NT2/D1 (cell line): ENCODE data around the gene ARHGAP12.

Experiments used
- DNase-seq: peaks from one replicate; pipeline ENCODE4 v3.0.0-alpha.2; 2011; ENCODE audit warnings: low read depth, low spot score
- H3K27me3 ChIP-seq: 2 replicates; pipeline ENCODE4 v1.6.0; 2011; ENCODE audit warnings: mild to moderate bottlenecking; ENCODE audit not compliant: insufficient read length, insufficient read depth
- H3K36me3 ChIP-seq: 2 replicates; pipeline ENCODE4 v1.6.1; 2011; ENCODE audit warnings: mild to moderate bottlenecking, low read length, mixed read lengths; ENCODE audit not compliant: insufficient read depth, insufficient read length
- H3K4me1 ChIP-seq: 2 replicates; pipeline ENCODE4 v1.5.1; 2011; ENCODE audit not compliant: insufficient read depth, insufficient read length
- H3K4me3 ChIP-seq: 2 replicates; pipeline ENCODE4 v1.5.1; 2011; ENCODE audit warnings: low read depth; ENCODE audit not compliant: insufficient read length
- H3K9ac ChIP-seq: 2 replicates; pipeline ENCODE4 v1.6.0; 2011; ENCODE audit warnings: low read depth; ENCODE audit not compliant: insufficient read length
- H3K9me3 ChIP-seq: 2 replicates; pipeline ENCODE4 v1.5.1; 2011; ENCODE audit warnings: mild to moderate bottlenecking, low read length; ENCODE audit not compliant: insufficient read depth
- SUZ12 ChIP-seq: IDR thresholded peaks from 2 replicates; pipeline ENCODE4 v1.6.1; 2011; ENCODE audit not compliant: insufficient read length, insufficient read depth; ENCODE audit errors: extremely low read depth
- YY1 ChIP-seq: IDR thresholded peaks from 2 replicates; pipeline ENCODE4 v1.6.1; 2011; ENCODE audit not compliant: insufficient read length, insufficient read depth
- ZNF274 ChIP-seq: IDR thresholded peaks from 2 replicates; pipeline ENCODE4 v1.6.1; 2011; ENCODE audit warnings: mild to moderate bottlenecking, low read depth, low read length

The ARHGAP12 gene

GRCh38 chr10:31780717-31781116 lies 147.9 kb downstream of the ARHGAP12 start:
- H3K9ac ChIP-seq: no peak overlapping the region
- H3K4me3 ChIP-seq: no peak overlapping the region
- no peak for DNase-seq
- TF ChIP-seq SUZ12: no peak
- no peak for TF ChIP-seq YY1
- TF ChIP-seq ZNF274: no peak
- H3K9me3 ChIP-seq: peaks cover 11% of the 10 kb centered on the region
- no peaks in the 10 kb centered on the region for H3K27me3 ChIP-seq
- H3K36me3 ChIP-seq: no peaks in the 10 kb centered on the region
- H3K4me1 ChIP-seq: no peaks in the 10 kb centered on the region

- Histone ChIP-seq H3K27me3 (no peaks in the 10 kb centered on the region), H3K36me3 (no peaks in the 10 kb centered on the region), H3K4me3 (no peak overlapping the region), H3K4me1 (peaks cover 5% of the 10 kb centered on the region), H3K9ac (no peak overlapping the region), H3K9me3 (peaks cover 11% of the 10 kb centered on the region)
- no peak for DNase-seq
- TF ChIP-seq YY1 (no peak), SUZ12 (no peak), ZNF274 (no peak)
Observed at GRCh38 chr10:31778627-31779026, 150.0 kb downstream of the ARHGAP12 start.

GRCh38 chr10:31776159-31776558 lies 152.5 kb downstream of the ARHGAP12 start:
- peaks cover 11% of the 10 kb centered on the region for H3K9me3 ChIP-seq
- no peak overlapping the region for H3K9ac ChIP-seq
- H3K27me3 ChIP-seq: no peaks in the 10 kb centered on the region
- no peak overlapping the region for H3K4me3 ChIP-seq
- peaks cover 5% of the 10 kb centered on the region for H3K4me1 ChIP-seq
- DNase-seq: no peak
- TF ChIP-seq YY1 (no peak), ZNF274 (no peak), SUZ12 (no peak)
- no peaks in the 10 kb centered on the region for H3K36me3 ChIP-seq

- no peak overlapping the region for H3K4me3 ChIP-seq
- H3K4me1 ChIP-seq: peaks cover 5% of the 10 kb centered on the region
- peaks cover 11% of the 10 kb centered on the region for H3K9me3 ChIP-seq
- no peaks in the 10 kb centered on the region for H3K36me3 ChIP-seq
- peak overlapping the region; percentile 32 for H3K9ac ChIP-seq
- no peaks in the 10 kb centered on the region for H3K27me3 ChIP-seq
- TF ChIP-seq YY1 (no peak), SUZ12 (no peak), ZNF274 (no peak)
- DNase-seq: no peak
Observed at GRCh38 chr10:31774928-31775650, 153.5 kb downstream of the ARHGAP12 start.

GRCh38 chr10:31774299-31774900 lies 154.2 kb downstream of the ARHGAP12 start:
- Histone ChIP-seq H3K36me3 (no peaks in the 10 kb centered on the region), H3K27me3 (no peaks in the 10 kb centered on the region), H3K4me3 (no peak overlapping the region), H3K4me1 (peaks cover 5% of the 10 kb centered on the region), H3K9ac (peak overlapping the region; percentile 32), H3K9me3 (peaks cover 11% of the 10 kb centered on the region)
- DNase-seq: no peak
- TF ChIP-seq SUZ12: no peak

GRCh38 chr10:31773749-31774298 lies 154.8 kb downstream of the ARHGAP12 start:
- H3K9ac ChIP-seq: no peak overlapping the region
- peaks cover 11% of the 10 kb centered on the region for H3K9me3 ChIP-seq
- H3K4me3 ChIP-seq: no peak overlapping the region
- DNase-seq: no peak
- TF ChIP-seq YY1 (no peak), SUZ12 (no peak), ZNF274 (no peak)
- H3K4me1 ChIP-seq: peaks cover 5% of the 10 kb centered on the region
- H3K36me3 ChIP-seq: no peaks in the 10 kb centered on the region
- no peaks in the 10 kb centered on the region for H3K27me3 ChIP-seq

GRCh38 chr10:31771331-31771831 lies 157.2 kb downstream of the ARHGAP12 start:
- H3K27me3 ChIP-seq: no peaks in the 10 kb centered on the region
- peaks cover 6% of the 10 kb centered on the region for H3K9me3 ChIP-seq
- H3K4me1 ChIP-seq: peaks cover 5% of the 10 kb centered on the region
- TF ChIP-seq SUZ12 (no peak), YY1 (no peak), ZNF274 (no peak)
- H3K36me3 ChIP-seq: no peaks in the 10 kb centered on the region
- H3K9ac ChIP-seq: no peak overlapping the region
- no peak for DNase-seq
- H3K4me3 ChIP-seq: no peak overlapping the region
